Stimulated activated memory B cell treated with anti-CD40 and anti-IgM and Interleukin-4, amounts not matched to agents 10 μg/mL and 1 μg/mL and 100 μg/mL, for 72 hours (primary cell): ENCODE measurements around the gene CFAP70.

ENCODE experiments used
- ATAC-seq: fragments of 150-1000 bp; cut with Tn5 transposase; 2 replicates; pipeline ENCODE4 v1.10.0; 2021
- H3K27ac Mint-ChIP-seq: one replicate; pipeline ENCODE4 v1.8.0; 2022; ENCODE audit warnings: mild to moderate bottlenecking, mixed read lengths
- H3K27me3 Mint-ChIP-seq: one replicate; pipeline ENCODE4 v1.8.0; 2022; ENCODE audit warnings: mixed read lengths
- H3K36me3 Mint-ChIP-seq: one replicate; pipeline ENCODE4 v1.8.0; 2022; ENCODE audit warnings: mixed read lengths
- H3K4me1 Mint-ChIP-seq: one replicate; pipeline ENCODE4 v1.8.0; 2022; ENCODE audit warnings: mixed read lengths
- H3K4me3 Mint-ChIP-seq: one replicate; pipeline ENCODE4 v1.8.0; 2022; ENCODE audit warnings: mild to moderate bottlenecking, moderate library complexity, mixed read lengths
- H3K9me3 Mint-ChIP-seq: one replicate; pipeline ENCODE4 v1.8.0; 2022; ENCODE audit warnings: mixed read lengths

CFAP70 gene

DNA sequence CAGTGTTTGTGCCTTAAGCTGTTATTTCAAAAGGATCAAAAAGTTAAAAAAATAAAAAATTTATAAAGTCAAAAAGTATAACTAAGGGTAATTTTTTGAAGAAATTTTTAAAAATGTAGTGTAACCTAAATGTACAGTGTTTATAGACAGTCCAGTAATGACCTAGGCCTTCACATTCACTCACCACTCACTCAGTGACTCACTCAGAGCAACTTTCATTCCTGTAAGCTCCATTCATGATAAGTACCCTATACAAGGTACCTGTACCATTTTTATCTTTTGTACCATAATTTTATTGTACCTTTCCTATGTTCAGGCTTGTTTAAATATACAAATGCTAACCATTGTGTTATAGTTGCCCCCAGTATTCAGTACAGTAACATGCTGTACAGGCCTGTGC, 133.1 kb downstream of the CFAP70 start:
- Mint-ChIP-seq H3K27ac (no peak overlapping the region), H3K4me1 (no peaks in the 10 kb centered on the region), H3K4me3 (no peak overlapping the region), H3K27me3 (no peaks in the 10 kb centered on the region), H3K9me3 (no peaks in the 10 kb centered on the region), H3K36me3 (peaks cover 18% of the 10 kb centered on the region)
- no peak for ATAC-seq

GRCh38 chr10:73220989-73221388, 137.7 kb downstream of the CFAP70 start:
- ATAC-seq, result no peak
- no peaks in the 10 kb centered on the region for H3K4me1 Mint-ChIP-seq

GRCh38 chr10:73219384-73219783, 139.3 kb downstream of the CFAP70 start:
- Mint-ChIP-seq H3K27ac (no peak overlapping the region), H3K36me3 (peaks cover 51% of the 10 kb centered on the region), H3K9me3 (peaks cover 5% of the 10 kb centered on the region), H3K4me3 (no peak overlapping the region), H3K27me3 (no peaks in the 10 kb centered on the region), H3K4me1 (no peaks in the 10 kb centered on the region)
- ATAC-seq, result no peak

More at GRCh38 chr10:73220989-73221388, 137.7 kb downstream of the CFAP70 start:
- Mint-ChIP-seq H3K27ac (no peak overlapping the region), H3K27me3 (no peaks in the 10 kb centered on the region), H3K36me3 (peaks cover 35% of the 10 kb centered on the region), H3K9me3 (peaks cover 2% of the 10 kb centered on the region), H3K4me3 (no peak overlapping the region)

- H3K27me3 Mint-ChIP-seq, result no peaks in the 10 kb centered on the region
- peaks cover 58% of the 10 kb centered on the region for H3K36me3 Mint-ChIP-seq
- no peak overlapping the region for H3K4me3 Mint-ChIP-seq
- no peak for ATAC-seq
- H3K9me3 Mint-ChIP-seq, result peaks cover 5% of the 10 kb centered on the region
- no peak overlapping the region for H3K27ac Mint-ChIP-seq
- H3K4me1 Mint-ChIP-seq, result no peaks in the 10 kb centered on the region
These were observed 140.1 kb downstream of the CFAP70 start for GRCh38 chr10:73218431-73219191.

GRCh38 chr10:73217628-73218027, 141.0 kb downstream of the CFAP70 start:
- Mint-ChIP-seq H3K9me3 (peaks cover 5% of the 10 kb centered on the region), H3K27ac (no peak overlapping the region), H3K4me1 (no peaks in the 10 kb centered on the region), H3K27me3 (no peaks in the 10 kb centered on the region), H3K36me3 (peaks cover 67% of the 10 kb centered on the region), H3K4me3 (no peak overlapping the region)
- no peak for ATAC-seq

GRCh38 chr10:73215749-73216148, 142.9 kb downstream of the CFAP70 start:
- H3K4me3 Mint-ChIP-seq, result no peak overlapping the region
- H3K36me3 Mint-ChIP-seq, result peaks cover 57% of the 10 kb centered on the region
- no peaks in the 10 kb centered on the region for H3K27me3 Mint-ChIP-seq
- no peak overlapping the region for H3K27ac Mint-ChIP-seq
- ATAC-seq, result no peak
- H3K9me3 Mint-ChIP-seq, result peaks cover 5% of the 10 kb centered on the region
- no peaks in the 10 kb centered on the region for H3K4me1 Mint-ChIP-seq

- Mint-ChIP-seq H3K36me3 (peaks cover 44% of the 10 kb centered on the region), H3K27me3 (no peaks in the 10 kb centered on the region), H3K9me3 (peaks cover 5% of the 10 kb centered on the region), H3K27ac (no peak overlapping the region), H3K4me3 (no peak overlapping the region), H3K4me1 (no peaks in the 10 kb centered on the region)
- ATAC-seq, result no peak
These were observed 147.4 kb downstream of the CFAP70 start for GRCh38 chr10:73211106-73211811.

- no peak overlapping the region for H3K27ac Mint-ChIP-seq
- H3K4me1 Mint-ChIP-seq, result no peaks in the 10 kb centered on the region
- H3K27me3 Mint-ChIP-seq, result no peaks in the 10 kb centered on the region
- no peak for ATAC-seq
- peaks cover 44% of the 10 kb centered on the region for H3K36me3 Mint-ChIP-seq
- peaks cover 6% of the 10 kb centered on the region for H3K9me3 Mint-ChIP-seq
- H3K4me3 Mint-ChIP-seq, result no peak overlapping the region
These were observed 148.1 kb downstream of the CFAP70 start for GRCh38 chr10:73210395-73211105.

GRCh38 chr10:73209705-73210104, 149.0 kb downstream of the CFAP70 start:
- H3K27ac Mint-ChIP-seq, result no peak overlapping the region
- H3K36me3 Mint-ChIP-seq, result peaks cover 37% of the 10 kb centered on the region
- no peaks in the 10 kb centered on the region for H3K4me1 Mint-ChIP-seq
- no peak overlapping the region for H3K4me3 Mint-ChIP-seq
- H3K9me3 Mint-ChIP-seq, result peaks cover 6% of the 10 kb centered on the region
- H3K27me3 Mint-ChIP-seq, result no peaks in the 10 kb centered on the region
- ATAC-seq, result no peak

- Mint-ChIP-seq H3K9me3 (peaks cover 6% of the 10 kb centered on the region), H3K27ac (no peak overlapping the region), H3K27me3 (no peaks in the 10 kb centered on the region), H3K4me3 (no peak overlapping the region), H3K36me3 (peaks cover 23% of the 10 kb centered on the region), H3K4me1 (no peaks in the 10 kb centered on the region)
- no peak for ATAC-seq
These were observed 150.8 kb downstream of the CFAP70 start for GRCh38 chr10:73207883-73208282.

DNA sequence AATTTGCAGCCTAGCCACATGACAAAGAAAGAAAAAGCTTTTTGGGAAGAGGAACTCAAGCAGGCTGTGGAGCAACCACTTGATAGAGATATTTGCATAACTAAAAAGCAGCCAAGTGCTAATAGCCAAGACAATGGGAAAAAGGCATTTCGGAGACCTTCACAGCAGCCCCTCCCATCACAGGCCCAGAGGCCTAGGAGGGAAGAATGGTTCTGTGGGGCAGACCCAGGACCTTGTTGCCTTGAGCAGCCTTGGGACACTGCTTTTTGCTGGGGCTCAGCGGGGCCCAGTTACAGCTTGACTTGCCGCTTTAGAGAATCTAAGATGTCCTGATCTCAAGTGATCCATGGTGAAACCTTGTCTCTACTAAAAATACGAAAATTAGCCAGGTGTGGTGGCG, 152.3 kb downstream of the CFAP70 start:
- no peaks in the 10 kb centered on the region for H3K27me3 Mint-ChIP-seq
- H3K4me1 Mint-ChIP-seq, result no peaks in the 10 kb centered on the region
- peaks cover 23% of the 10 kb centered on the region for H3K36me3 Mint-ChIP-seq
- peaks cover 6% of the 10 kb centered on the region for H3K9me3 Mint-ChIP-seq
- ATAC-seq, result no peak
- H3K4me3 Mint-ChIP-seq, result no peak overlapping the region
- no peak overlapping the region for H3K27ac Mint-ChIP-seq

GRCh38 chr10:73205890-73206289, 152.8 kb downstream of the CFAP70 start:
- Mint-ChIP-seq H3K27me3 (no peaks in the 10 kb centered on the region), H3K9me3 (peaks cover 6% of the 10 kb centered on the region), H3K36me3 (peaks cover 26% of the 10 kb centered on the region), H3K4me1 (no peaks in the 10 kb centered on the region), H3K27ac (no peak overlapping the region), H3K4me3 (no peak overlapping the region)
- no peak for ATAC-seq

GRCh38 chr10:73205081-73205480, 153.6 kb downstream of the CFAP70 start:
- no peaks in the 10 kb centered on the region for H3K4me1 Mint-ChIP-seq
- H3K9me3 Mint-ChIP-seq, result peaks cover 6% of the 10 kb centered on the region
- peaks cover 34% of the 10 kb centered on the region for H3K36me3 Mint-ChIP-seq
- H3K27me3 Mint-ChIP-seq, result no peaks in the 10 kb centered on the region
- no peak for ATAC-seq
- no peak overlapping the region for H3K27ac Mint-ChIP-seq
- H3K4me3 Mint-ChIP-seq, result no peak overlapping the region
